CD4-positive, alpha-beta T cell treated with Interleukin-1 beta for 1 hour (primary cell): ENCODE results near the gene ESYT1.
A peak's percentile ranks its signal among the peaks of the same experiment; 100 is the strongest.

Source experiments
- DNase-seq, 2 donors: peaks; one replicate each; pipeline ENCODE4 v3.0.0-alpha.2; 2020 to 2022

ESYT1 gene

DNA sequence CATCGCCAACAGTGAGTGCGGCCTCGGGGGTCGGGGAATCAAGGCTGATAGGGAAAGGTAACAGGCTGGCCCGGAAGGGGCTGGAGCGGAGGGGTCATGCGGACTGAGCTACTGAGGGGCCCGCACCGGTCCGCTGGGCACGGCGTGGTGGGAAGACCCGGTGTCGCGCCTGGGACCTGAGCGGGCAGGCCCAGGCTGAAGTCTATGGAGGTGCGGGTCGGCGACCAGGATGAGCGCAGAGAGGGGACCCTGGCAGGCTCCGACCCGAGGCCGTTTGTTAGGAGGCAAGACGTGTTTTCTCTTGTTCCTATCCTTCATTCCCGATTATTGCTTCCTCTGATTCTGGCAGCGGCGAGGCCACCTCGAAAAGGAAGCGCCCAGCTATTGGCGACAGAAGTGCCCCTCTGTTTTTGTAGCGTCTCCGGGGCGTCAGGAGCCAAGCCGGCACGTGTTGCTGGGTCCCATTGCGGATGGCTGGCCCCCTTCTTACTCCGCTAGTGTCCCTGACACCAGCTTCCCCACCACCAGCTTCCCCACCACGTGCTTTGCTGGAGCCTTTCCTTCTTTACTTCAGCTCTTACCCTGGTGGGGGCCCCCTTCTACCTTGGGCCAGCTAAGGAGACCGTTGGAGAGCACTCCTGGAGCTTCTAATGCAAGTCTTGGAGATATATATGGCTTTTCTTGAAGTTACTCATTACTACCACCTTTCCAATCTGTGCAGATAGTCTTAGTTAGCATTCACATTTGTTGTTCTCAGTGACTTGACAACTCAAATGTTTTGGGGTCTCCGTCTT, 23.1 kb upstream of the ESYT1 start:
- DNase-seq, result peak; percentile 7 to 15

DNA sequence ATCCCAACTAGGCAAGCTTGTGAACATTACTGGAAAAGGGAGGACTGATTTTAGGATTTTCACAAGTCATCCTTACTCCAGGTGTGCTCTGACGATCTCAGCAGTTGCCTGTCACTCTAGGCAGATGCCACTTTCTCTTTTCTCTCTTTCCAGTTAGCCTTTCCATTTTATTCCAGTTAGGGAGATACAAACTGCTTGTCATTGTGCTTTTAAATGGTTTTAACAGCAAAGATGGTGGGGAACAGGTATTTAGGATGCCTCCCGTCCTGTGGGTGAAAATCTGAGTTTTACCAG, 22.5 kb upstream of the ESYT1 start:
- DNase-seq, result no peak

DNA sequence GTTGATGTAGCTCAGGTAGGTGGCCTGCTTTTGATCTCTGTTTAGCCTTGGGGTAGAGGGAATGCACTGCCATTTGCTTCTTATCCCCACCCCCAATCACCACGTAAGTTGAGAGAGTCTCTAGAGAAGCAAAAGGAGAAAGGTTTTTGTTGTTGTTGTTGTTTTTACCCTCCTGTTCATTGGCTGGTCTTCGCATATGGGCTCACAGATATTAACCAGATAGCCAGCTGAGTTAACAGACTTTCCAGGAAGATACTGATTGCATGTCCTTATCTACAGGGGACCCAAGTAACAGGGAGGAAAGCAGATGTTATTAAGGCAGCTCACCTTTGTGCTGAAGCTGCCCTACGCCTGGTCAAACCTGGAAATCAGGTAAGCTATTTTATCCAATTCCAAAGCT, 20.8 kb upstream of the ESYT1 start:
- DNase-seq, result no peak

DNA sequence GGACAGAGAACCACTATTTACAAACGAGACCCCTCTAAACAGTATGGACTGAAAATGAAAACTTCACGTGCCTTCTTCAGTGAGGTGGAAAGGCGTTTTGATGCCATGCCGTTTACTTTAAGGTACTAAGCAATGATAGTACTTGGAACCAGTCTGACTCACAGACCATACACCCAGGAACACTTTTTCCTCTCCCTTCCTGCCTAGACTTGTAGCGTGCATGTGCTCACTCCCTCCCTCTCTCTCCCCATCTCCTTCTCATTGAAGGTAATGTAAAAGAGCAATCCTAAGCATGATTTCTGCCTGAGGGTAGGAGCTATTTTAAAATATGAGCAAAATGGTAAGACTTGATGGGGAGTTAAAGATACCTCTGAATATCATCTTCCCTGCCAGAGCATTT, 17.5 kb upstream of the ESYT1 start:
- no peak for DNase-seq

DNA sequence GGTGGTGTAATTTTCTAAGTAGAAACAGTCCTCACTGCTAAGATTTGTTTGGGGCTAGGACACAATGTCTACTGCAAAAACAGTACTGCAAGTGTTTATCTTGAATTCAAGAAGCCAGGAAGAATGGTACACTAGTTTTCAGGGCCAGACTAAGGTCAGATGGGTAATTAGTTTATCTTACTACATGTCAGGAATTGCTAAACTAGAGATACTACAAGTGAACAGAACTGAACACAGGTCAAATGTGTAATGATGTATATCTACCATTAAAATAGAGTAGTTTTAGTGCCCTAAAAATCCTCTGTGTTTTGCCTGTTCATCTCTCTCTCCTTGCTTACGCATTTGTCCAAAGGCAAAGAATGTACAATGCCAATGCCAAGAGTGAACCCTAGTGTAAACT, 14.0 kb upstream of the ESYT1 start:
- DNase-seq, result no peak

DNA sequence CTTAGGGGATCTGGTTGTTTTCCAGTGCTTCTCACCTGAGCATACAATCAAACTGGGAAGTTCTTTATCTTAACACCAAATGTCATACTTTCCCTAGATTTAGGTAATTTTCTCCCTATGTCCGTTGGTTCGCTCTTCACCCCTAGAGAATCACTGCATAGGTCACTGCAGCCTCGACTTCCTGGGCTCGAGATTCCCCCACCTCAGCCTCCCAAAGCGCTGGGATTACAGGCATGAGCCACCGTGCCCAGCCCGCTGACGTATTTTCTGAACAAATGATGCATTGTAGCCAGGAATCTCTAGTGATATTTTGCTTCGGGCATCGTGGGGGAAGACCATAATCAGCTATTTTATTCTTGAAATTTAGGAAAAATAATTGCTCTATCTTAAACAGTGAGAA, 12.7 kb upstream of the ESYT1 start:
- DNase-seq, result no peak

DNA sequence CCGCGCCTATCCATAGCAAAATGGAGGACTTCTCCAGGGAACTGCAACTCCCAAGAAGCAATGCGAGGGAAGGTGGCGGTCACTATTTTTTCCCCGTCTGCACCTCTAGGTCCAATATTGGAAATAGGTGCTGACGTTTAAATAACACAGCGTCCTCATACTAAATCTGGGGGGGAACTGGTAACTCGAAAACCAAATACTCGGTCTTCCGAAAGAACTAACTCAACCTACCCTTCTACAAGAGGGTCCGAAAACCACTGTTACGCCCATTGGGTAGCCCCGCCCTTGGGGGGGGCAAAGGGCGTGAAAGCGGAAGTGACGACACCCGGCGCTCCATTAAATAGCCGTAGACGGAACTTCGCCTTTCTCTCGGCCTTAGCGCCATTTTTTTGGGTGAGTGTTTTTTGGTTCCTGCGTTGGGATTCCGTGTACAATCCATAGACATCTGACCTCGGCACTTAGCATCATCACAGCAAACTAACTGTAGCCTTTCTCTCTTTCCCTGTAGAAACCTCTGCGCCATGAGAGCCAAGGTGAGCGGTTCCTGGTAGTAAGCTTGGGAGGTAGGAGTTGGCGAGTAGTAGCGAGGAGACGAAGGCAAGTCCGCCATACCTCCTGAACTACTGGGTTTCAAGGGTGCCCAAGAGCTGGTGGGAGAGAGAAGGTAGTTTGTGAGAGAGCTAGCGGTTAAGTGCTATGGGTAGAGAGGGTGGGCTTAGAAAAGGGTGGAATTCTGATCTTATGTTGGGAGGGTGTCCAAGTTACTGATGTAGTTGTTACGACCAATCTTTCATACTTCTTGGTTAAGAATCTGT, 11.6 kb upstream of the ESYT1 start, which contains the start of gene RPL41:
Gene RPL41 (plus strand): TSS at position 367 of the 815 bp plus-strand sequence.
- DNase-seq, result peak; percentile 92 to 95

DNA sequence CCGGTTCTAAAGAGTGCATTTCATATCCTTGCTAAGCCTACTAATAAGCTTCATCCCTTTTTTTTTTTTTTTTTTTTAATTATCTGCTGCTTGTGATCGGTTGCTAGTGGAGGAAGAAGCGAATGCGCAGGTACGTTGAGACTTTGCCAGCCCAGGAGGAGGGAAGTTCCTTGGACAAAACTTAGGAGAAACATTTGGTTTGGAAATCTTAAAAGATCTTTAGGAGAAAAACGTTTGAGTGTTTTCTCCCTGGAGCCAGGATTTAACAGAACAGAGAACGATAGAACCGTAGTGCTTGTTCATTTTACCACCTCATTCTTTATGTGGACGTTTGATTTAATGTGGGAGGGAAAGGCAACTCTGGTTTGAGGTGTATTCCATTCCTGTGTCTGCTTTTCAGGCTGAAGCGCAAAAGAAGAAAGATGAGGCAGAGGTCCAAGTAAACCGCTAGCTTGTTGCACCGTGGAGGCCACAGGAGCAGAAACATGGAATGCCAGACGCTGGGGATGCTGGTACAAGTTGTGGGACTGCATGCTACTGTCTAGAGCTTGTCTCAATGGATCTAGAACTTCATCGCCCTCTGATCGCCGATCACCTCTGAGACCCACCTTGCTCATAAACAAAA, 10.9 kb upstream of the ESYT1 start:
- DNase-seq, result peak in 1 of 2 donors; percentile 13

DNA sequence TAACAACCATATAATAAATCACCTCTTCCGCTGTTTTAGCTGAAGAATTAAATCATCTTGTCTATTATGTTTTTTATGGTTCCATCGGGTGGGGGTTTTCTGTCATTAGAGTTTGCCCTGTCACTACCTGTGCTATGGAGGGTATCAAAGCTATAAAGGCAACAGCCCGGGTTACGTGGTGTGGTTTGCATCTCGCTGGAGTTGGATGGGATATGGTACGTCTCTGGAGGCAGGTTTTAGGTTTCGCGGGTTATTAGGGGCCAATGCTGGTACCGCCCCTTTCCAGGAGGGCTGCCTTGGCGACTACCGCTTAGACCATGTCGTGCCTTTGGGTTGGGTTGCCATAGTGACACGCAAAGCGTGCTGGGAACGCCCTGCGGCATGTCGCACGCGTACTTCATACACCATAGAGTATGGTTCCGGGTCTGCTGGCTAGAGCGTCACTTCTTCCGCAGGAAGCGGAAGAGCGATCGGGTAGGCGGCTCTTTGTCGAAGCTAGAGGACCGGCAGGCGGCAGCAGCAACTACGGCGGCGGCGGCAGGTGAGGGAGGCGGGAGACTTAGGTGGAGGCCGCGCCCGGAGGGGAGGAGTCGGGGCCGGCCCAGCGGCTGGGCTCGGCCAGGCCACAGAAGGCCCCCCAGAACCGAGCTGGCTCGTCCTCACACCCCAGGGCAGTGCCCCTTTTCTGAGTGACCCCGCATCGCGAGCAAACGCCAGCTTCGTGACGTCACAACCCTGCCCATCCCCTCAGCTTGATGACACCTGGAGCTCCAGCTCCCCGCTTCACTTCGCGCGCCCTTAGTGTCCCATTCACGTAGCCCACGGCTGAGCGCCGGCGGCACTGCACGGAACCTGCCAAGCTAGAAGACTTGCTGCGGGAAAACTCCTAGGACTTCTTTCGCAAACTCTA, 10.0 kb upstream of the ESYT1 start, which contains the start of gene ZC3H10:
Gene ZC3H10 (plus strand): TSS at position 489 of the 910 bp plus-strand sequence. CDS start 2,297 bp downstream, outside the sequence.
- peak; percentile 99 for DNase-seq

DNA sequence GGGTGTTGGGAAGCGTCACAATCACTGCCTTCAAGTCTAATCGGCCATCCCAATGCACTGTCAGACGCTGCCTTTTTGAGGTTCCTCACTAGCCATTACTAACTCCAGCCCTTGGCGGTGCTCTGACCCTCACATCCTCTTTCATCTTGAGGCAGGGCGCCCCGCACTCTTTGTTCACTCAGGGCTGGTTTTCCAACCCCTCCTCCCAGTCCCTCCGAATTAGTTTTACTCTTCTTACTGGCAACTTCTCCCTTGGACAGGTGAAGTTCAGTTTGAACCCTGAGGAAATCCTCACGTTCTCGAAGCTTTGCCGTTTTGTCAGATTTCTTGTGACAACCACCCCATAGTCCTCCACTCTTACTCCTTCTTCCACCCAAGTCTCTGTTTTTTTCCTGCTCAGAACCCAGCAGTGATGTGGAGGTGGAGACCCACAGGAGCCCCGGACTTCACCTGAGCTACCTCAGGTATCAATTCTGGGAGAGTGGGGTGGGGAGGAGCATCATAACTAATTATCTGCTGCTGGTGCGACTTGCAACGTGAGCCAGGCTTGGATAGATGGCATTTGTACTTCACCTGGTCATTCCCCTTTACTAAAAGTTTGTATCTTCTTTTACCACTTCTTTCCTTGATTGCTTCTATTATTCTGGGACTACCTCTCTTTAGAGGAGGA, 9.2 kb upstream of the ESYT1 start:
- no peak for DNase-seq

DNA sequence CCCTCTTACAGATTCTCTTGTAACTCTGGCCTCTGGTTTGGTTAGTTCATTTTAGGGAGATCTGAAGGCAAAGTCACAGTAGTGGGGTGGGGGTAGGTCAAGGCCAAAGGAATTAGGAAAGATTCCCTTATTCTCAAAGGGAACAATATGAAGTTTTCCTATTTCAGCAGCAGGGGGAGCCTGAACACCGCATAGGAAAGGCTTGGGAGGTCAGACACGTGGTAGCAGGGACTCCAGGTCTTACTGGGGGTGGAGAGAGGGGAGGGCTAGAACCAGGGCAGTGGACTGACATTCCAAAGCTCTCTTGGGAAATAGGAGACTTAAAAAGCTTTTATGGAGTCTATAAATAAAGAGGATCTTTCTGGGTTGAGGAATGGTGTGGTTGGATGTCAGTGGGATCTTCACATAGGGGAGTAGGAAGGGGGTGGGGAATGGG, 8.7 kb upstream of the ESYT1 start:
- peak; percentile 72 to 77 for DNase-seq

DNA sequence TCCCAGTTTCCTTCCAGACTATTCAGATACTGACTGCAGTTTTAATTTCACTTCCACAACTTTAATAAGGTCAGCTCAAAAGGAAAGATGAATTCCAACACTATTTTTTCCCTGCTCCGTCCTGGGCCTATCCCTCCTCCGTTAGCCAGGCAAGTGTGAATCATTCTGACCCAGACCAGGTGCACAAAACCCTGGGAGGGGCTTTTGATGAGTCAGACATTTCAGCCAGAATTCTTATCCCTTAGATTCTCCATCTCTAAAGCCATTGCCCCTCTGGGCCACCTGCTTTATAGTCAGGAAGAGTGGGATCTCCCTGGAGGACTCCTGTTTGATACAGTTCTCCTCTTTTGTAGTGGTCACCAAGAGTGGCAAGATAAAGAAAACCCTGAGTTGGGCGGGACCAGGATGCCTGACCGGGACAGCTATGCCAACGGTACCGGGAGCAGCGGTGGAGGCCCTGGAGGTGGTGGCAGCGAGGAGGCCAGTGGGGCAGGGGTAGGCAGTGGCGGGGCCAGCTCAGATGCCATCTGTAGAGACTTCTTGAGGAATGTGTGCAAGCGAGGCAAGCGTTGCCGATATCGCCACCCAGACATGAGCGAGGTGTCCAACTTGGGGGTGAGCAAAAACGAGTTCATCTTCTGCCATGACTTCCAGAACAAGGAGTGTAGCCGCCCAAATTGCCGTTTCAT, 7.8 kb upstream of the ESYT1 start:
- no peak for DNase-seq

DNA sequence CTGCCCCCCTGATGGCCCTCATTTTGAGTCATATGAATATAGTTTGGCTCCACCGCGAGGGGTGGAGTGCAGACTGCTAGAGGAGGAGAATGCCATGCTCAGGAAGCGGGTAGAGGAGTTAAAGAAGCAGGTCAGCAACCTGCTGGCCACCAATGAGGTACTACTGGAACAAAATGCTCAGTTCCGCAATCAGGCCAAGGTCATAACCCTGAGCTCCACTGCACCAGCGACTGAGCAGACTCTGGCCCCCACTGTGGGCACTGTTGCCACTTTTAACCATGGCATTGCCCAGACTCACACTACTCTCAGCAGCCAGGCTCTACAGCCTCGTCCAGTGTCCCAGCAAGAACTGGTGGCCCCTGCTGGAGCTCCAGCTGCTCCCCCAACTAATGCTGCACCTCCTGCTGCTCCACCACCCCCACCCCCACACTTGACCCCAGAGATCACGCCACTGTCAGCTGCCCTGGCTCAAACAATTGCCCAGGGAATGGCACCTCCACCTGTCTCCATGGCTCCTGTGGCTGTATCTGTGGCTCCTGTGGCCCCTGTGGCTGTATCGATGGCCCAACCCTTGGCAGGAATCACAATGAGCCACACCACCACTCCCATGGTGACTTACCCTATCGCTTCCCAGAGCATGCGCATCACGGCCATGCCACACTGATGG, 6.7 kb upstream of the ESYT1 start:
- DNase-seq, result no peak

DNA sequence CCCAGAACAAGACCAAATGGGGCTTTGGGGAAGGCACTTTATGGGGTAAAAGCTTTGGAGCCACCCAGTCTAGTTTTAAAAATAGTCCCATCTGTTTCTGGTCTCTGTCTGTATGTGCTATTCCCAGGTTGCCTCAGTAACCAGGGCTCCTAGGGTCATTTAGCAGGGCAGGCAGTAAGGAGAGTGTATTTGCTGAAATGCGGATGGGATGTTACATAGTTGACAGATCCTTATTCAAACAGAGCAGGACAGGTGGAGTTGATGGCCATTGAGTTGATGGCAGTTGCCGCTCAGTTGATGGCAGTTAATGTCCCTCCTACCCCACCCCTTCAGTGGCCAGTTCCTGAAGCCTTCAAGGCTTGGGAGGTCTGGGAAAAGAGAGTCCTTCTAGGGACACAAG, 5.4 kb upstream of the ESYT1 start:
- DNase-seq, result no peak

DNA sequence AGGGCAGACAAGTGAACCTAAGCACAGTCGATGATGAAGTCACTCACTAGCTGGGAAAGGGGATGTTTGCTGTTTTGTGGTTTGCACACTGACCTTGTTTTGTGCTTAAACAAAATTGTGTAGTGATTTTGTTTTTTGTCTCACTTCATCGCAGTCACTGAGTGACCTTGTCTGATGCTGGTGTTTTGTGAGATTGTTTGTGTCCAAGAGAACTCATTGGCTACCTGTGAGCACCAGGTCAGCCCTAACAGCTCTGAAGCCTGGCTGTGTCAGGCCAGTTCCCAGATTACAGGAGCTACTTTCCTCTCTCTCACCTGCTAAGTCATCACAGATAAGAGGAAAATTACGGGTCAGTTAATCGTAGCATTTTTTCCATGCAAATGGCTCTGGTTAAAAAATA, 3.9 kb upstream of the ESYT1 start:
- DNase-seq, result no peak

DNA sequence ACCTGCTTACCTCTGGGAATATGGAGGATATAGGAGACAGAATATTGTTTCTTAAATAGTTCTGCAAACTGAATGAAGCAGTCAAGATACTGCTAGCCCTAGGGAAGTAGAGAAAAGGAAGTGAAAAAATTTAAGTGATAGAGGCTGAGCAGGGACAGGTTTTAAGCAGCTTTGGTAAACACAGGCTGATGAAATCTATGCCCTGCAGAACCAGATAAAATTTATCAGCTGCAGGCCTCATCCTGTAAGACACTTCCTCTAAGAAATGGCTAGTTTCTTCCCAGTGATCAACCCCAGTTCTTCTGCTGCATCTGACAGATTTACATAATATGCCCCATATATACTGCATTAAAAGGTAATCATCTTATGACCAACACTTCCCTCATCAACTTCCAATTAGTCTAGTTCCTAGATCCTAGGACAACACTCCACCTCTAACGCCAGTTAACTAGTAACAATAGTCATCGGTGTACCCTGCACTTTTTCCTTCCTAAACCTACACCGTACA, 1.3 kb upstream of the ESYT1 start:
- DNase-seq, result no peak

DNA sequence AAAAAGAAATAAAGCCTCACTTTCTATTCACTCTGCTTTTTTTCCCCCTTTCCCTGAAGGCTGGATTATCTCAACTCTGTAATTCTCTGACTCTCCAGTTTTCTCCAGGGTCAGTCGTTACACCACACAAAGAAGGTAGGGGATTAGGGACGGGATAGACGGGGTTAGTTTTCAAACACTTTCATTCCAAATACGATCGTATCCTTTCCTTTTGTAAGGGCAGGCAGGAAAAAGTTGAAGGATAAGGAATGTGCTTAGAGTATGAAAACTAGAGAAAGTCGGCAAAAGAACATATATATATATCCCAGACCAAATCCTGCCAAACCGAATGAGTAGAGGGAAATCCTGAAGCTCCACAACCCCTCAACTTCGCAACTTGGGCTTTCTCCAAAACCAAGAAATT, 581 bp upstream of the ESYT1 start:
- DNase-seq, result no peak

DNA sequence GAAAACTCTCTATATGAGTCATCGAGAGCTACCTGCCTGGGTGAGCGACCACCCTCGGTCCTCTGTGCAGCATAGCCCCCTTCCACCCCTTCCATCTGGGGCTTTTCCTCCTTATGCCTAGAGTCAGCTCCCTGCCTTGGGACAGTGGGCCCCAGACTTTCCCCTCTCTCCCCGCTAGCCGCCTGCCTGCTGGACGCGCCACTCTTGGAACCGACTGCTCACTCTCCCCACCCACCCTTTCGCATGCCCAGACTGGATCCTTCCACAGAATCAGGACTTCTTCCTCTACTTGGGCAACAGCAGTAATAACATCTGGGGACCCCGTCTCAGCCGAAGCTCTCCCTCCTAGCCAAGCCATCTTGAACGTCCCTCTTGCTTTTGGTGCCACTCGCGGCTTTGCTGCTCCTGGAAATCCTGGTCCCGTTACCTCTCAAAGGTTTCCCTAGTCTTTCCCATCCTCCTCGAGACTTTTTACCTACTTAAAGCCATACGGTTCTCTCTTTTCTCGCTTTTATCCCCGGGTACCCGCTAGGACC, 671 bp downstream of the ESYT1 start:
- no peak for DNase-seq

DNA sequence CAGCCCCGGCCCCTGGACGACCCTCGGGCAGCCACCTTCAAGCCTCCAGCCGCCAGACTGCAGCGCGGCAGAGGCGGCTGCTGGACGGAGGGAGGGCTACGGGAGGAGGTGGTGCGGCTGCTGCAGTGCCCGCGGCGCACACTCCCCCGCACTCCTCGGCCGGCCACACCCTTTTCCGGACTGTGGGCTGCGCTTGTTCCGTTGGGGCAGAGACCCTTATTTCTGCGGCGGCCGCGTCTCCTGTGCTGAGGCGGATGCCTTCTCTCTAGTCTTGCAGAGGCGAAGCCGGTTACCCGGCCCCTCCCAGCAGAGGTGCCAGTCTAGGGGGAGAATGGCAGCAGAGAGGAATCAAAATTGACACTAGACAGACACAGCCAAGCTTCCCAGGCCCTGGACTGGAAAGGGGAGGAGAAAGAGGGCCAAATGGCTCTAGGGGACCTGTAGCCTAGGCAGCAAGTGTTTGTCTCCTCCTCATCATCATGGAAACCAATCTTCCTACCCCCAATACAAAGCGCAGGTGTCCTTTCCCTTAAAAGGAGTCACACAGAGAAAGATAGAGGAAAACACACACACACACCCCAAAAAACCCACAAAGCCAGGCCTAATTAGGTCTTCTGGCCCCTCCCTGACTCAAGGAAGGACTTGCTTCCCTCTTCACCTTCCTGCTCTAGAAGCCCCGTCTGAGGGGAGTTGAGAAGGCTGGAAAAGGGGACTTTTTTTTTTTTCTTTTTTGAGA, 1.3 kb downstream of the ESYT1 start:
- peak; percentile 80 to 83 for DNase-seq
